GM12873 (cell line): ENCODE data around the gene PLCL2.

Experiments used
- CTCF ChIP-seq: IDR thresholded peaks from 2 replicates; pipeline ENCODE4 v1.5.1; 2012; ENCODE audit warnings: low read depth, mild to moderate bottlenecking, moderate library complexity, low read length, control low read depth; ENCODE audit not compliant: insufficient read depth; ENCODE audit errors: missing control alignments

PLCL2 gene

DNA sequence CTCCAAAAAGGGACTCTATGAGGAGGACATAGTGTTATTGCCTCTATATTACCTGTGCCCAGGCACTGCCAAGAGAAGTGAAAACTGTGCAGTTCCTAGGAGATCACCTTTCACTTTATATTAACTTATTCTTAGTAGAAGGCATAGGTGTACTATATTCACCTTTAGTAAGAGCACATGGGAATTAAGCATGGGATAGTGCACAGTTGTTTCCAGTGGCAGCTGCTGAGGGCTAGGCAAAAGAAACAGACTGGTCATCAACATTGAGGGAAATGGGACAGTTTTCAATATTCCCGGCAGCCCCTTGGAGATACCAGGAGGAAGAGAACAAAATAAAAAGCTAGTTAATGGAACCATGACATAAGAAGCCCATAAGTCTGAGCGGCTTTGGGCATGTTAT is 100.9 kb downstream of the PLCL2 start:
- TF ChIP-seq CTCF: no peak

DNA sequence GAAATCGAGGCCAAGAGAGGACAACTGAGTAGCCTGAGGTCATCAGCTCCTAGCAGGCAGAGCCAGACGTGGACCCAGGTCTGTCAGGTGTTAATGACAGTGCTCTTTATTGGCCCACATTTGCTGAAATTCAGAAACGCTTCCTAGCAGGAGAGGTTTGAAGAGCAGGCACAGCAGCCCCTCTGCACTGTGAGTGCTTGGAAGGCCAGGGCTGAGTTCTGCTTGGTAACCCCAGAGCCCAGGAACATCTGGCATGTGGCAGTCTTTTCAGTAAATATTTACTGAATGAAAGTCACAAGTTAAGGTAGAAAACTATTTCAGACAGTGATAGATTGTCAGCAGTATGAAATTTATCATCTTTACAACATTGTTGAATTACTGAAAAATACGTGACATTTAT is 102.4 kb downstream of the PLCL2 start:
- no peak for TF ChIP-seq CTCF

DNA sequence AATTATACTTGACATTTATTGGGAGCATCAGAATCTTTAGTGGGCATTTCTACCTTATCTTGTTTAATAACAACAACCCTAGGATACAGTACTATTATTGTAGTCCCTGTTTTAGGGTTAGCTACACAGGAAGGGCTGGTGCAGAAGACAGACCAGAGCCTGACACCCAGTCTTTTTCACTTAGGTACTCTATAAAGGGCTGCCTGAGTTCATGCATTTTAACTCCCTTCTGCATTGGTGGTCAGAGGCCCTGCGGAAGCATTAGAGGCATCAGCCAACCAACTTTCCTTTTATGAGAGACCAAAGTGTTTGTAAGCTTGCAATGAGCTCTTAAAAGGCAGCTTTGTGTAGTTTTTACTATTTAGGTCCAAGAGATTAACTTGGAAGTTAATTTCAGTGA is 105.4 kb downstream of the PLCL2 start:
- TF ChIP-seq CTCF: no peak

DNA sequence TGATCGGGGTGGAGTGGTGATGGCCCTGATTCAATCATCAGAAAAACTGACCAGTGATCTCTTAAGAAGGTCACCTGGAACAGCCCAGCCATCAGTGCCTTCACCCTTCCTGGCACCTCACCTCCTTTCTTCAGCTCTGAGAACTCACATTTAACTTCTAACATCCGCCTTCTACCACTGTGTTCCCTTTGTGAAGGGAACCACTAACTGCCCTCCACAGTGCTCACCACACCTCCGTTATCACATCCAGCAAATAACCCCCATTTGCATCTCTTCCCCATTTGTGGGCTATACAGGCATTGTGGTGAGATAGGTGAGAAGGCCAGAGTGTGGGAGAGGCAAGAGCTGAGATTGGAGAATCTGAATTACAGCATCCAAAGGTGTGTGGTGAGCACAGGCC is 107.4 kb downstream of the PLCL2 start:
- no peak for TF ChIP-seq CTCF

DNA sequence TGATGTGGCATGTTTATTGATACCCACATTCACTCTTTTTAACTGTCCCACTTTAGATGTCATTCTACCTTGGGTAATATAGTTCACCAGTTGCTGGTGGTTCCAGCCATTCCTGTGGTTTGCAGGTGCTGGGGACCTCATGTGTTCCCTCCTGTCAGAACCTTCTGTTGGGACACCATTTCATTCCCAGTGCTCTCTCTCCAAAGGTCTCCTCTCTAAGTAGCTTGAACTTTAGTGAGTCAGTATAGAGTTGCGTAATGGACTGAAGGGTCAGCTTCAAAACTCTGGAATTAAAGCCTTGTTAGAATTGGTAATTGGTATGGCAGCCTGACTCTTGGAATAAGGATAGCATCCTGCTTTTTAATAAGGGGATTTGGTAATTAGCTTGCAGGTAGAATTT is 108.5 kb downstream of the PLCL2 start:
- TF ChIP-seq CTCF: no peak

- no peak for TF ChIP-seq CTCF
Observed at GRCh38 chr3:16994854-16995525, 110.2 kb downstream of the PLCL2 start.

GRCh38 chr3:16995601-16996000 is 110.8 kb downstream of the PLCL2 start:
- no peak for TF ChIP-seq CTCF
